Measurements from ENCODE around the gene ENOX2.

Gene ENOX2

DNA sequence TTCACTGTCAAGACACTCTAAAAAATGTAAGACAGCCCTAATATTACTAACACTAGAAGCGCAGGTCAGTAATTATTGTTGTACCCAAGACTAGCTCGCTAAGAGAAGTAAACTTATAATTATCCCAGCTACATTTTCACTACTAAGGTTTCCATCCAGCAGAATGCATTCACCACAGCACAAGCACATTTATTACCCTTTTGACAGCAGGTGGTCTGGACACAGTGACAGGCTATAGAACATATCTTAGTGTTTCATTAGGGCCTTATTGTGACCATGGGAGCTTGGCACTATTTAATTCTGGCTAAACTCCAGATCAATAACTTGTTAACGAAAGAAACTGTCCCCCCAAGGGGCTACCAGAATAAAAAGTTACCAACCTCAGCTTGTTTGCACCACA lies 237.7 kb downstream of the ENOX2 start:
- H3K27me3 ChIP-seq (ENCODE audit: control insufficient read depth, insufficient read depth, low read length, poor library complexity, severe bottlenecking) = no peaks in the 10 kb centered on the region
- no peaks in the 10 kb centered on the region for H3K9me3 ChIP-seq (ENCODE audit: control insufficient read depth, low read length)
- no peak overlapping the region for H3K27ac ChIP-seq (ENCODE audit: insufficient read depth, low read depth, low read length, poor library complexity, severe bottlenecking)
- H3K36me3 ChIP-seq (ENCODE audit: control insufficient read depth, insufficient read depth, low read length) = no peaks in the 10 kb centered on the region
- no peak overlapping the region for H3K4me3 ChIP-seq (ENCODE audit: insufficient read depth, low read depth, low read length)
- no peaks in the 10 kb centered on the region for H3K4me1 ChIP-seq (ENCODE audit: control insufficient read depth, insufficient read depth, low read length)
- WGBS, 2 experiments = 91 to 98% methylated on average over 3 of the region's 3 CpGs

- H3K27me3 ChIP-seq (ENCODE audit: control insufficient read depth, insufficient read depth, low read length, poor library complexity, severe bottlenecking) = no peaks in the 10 kb centered on the region
- no peaks in the 10 kb centered on the region for H3K36me3 ChIP-seq (ENCODE audit: control insufficient read depth, insufficient read depth, low read length)
- H3K4me1 ChIP-seq (ENCODE audit: control insufficient read depth, insufficient read depth, low read length) = no peaks in the 10 kb centered on the region
- H3K9me3 ChIP-seq (ENCODE audit: control insufficient read depth, low read length) = no peaks in the 10 kb centered on the region
- H3K4me3 ChIP-seq (ENCODE audit: insufficient read depth, low read depth, low read length) = no peak overlapping the region
- H3K27ac ChIP-seq (ENCODE audit: insufficient read depth, low read depth, low read length, poor library complexity, severe bottlenecking) = no peak overlapping the region
Measured at GRCh38 chrX:130658310-130658709, 244.7 kb downstream of the ENOX2 start.

- 87 to 93% methylated on average over 2 to 4 of the region's 4 CpGs for WGBS, 2 experiments
- Histone ChIP-seq H3K4me3 (ENCODE audit: insufficient read depth, low read depth, low read length) (no peak overlapping the region), H3K9me3 (ENCODE audit: control insufficient read depth, low read length) (no peaks in the 10 kb centered on the region), H3K27me3 (ENCODE audit: control insufficient read depth, insufficient read depth, low read length, poor library complexity, severe bottlenecking) (no peaks in the 10 kb centered on the region), H3K4me1 (ENCODE audit: control insufficient read depth, insufficient read depth, low read length) (no peaks in the 10 kb centered on the region), H3K27ac (ENCODE audit: insufficient read depth, low read depth, low read length, poor library complexity, severe bottlenecking) (no peak overlapping the region), H3K36me3 (ENCODE audit: control insufficient read depth, insufficient read depth, low read length) (no peaks in the 10 kb centered on the region)
Measured at GRCh38 chrX:130654409-130654950, 248.5 kb downstream of the ENOX2 start.

- Histone ChIP-seq H3K36me3 (ENCODE audit: control insufficient read depth, insufficient read depth, low read length) (no peaks in the 10 kb centered on the region), H3K9me3 (ENCODE audit: control insufficient read depth, low read length) (no peaks in the 10 kb centered on the region), H3K27ac (ENCODE audit: insufficient read depth, low read depth, low read length, poor library complexity, severe bottlenecking) (no peak overlapping the region), H3K27me3 (ENCODE audit: control insufficient read depth, insufficient read depth, low read length, poor library complexity, severe bottlenecking) (no peaks in the 10 kb centered on the region), H3K4me1 (ENCODE audit: control insufficient read depth, insufficient read depth, low read length) (no peaks in the 10 kb centered on the region), H3K4me3 (ENCODE audit: insufficient read depth, low read depth, low read length) (no peak overlapping the region)
- 89 to 96% methylated on average over 5 of the region's 6 CpGs for WGBS, 2 experiments
Measured at GRCh38 chrX:130652824-130653578, 250.0 kb downstream of the ENOX2 start.

DNA sequence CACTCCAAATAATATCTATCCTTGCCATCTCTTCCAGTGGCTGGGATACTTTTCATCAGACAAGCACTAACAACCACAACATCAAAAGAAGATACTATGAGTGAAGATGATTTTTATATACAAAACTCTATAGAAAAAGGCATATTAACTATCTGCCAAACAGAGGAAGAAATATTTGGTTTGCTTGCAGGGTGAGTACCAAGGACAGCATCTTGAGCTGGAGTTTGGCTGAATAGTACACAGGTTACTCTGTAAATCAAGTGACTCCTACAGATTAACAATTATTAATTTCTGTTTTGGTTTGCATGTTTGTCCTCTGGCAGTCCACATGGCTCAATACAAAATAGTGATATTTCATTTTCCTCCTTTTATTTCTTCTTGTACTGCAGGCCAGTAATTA lies 253.3 kb downstream of the ENOX2 start:
- H3K4me3 ChIP-seq (ENCODE audit: insufficient read depth, low read depth, low read length) = no peak overlapping the region
- no peak overlapping the region for H3K27ac ChIP-seq (ENCODE audit: insufficient read depth, low read depth, low read length, poor library complexity, severe bottlenecking)
- no peaks in the 10 kb centered on the region for H3K4me1 ChIP-seq (ENCODE audit: control insufficient read depth, insufficient read depth, low read length)
- no peaks in the 10 kb centered on the region for H3K27me3 ChIP-seq (ENCODE audit: control insufficient read depth, insufficient read depth, low read length, poor library complexity, severe bottlenecking)
- H3K36me3 ChIP-seq (ENCODE audit: control insufficient read depth, insufficient read depth, low read length) = no peaks in the 10 kb centered on the region
- no peaks in the 10 kb centered on the region for H3K9me3 ChIP-seq (ENCODE audit: control insufficient read depth, low read length)

DNA sequence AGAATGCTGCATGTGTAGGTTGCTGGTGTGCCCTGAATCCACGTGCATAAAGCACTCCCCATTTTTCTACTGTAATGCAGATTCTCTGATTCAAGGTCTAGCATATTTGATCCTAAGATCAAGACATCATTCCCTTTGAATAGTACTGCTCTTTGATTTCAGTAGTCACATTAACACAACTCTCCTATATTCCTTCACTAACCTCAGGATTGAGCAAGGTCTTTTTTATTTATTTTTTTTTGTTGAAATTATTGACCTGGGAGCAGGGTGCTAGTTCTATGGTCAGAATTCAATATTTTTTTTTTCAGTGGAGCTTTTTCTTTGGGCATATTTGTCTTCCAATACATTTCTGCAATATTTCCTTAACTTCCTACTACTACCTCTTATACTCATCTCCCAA lies 255.5 kb downstream of the ENOX2 start:
- no peaks in the 10 kb centered on the region for H3K9me3 ChIP-seq (ENCODE audit: control insufficient read depth, low read length)
- no peaks in the 10 kb centered on the region for H3K36me3 ChIP-seq (ENCODE audit: control insufficient read depth, insufficient read depth, low read length)
- H3K4me3 ChIP-seq (ENCODE audit: insufficient read depth, low read depth, low read length) = no peak overlapping the region
- no peaks in the 10 kb centered on the region for H3K4me1 ChIP-seq (ENCODE audit: control insufficient read depth, insufficient read depth, low read length)
- H3K27me3 ChIP-seq (ENCODE audit: control insufficient read depth, insufficient read depth, low read length, poor library complexity, severe bottlenecking) = no peaks in the 10 kb centered on the region
- no peak overlapping the region for H3K27ac ChIP-seq (ENCODE audit: insufficient read depth, low read depth, low read length, poor library complexity, severe bottlenecking)
- 83 to 93% methylated on average over 1 of the region's 1 CpG for WGBS, 2 experiments

DNA sequence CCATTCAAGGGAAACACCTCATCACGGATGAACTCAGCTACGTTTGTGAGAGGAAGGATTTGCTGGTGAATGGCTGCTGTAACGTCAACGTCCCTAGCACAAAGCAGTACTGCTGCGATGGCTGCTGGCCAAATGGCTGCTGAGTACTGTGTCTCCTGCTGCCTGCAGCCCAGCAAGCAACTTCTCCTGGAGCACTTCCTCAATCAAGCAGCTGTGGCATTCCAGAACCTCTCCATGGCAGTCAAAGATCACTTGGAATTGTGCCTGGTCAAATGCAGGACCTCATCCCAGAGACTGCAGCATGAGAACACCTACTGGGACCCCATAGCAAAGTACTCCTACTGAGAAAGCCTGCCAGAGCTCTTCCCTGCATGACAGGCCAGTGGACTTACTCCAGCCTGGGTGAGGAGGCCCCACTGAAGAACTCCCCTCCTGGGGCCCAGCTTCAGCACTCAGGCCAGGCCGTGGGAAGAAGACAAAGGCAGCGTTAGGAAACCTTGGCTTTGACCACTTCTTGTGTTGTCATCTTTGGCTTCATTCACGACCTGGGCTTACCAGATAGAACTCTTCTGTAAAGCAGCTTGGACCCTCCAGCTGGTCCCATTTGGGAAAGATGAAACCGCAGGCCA lies 256.9 kb downstream of the ENOX2 start:
- H3K4me1 ChIP-seq (ENCODE audit: control insufficient read depth, insufficient read depth, low read length) = no peaks in the 10 kb centered on the region
- H3K4me3 ChIP-seq (ENCODE audit: insufficient read depth, low read depth, low read length) = no peak overlapping the region
- no peaks in the 10 kb centered on the region for H3K27me3 ChIP-seq (ENCODE audit: control insufficient read depth, insufficient read depth, low read length, poor library complexity, severe bottlenecking)
- WGBS, 2 experiments = 88 to 95% methylated on average over 8 to 9 of the region's 9 CpGs
- H3K9me3 ChIP-seq (ENCODE audit: control insufficient read depth, low read length) = no peaks in the 10 kb centered on the region
- H3K27ac ChIP-seq (ENCODE audit: insufficient read depth, low read depth, low read length, poor library complexity, severe bottlenecking) = no peak overlapping the region
- no peaks in the 10 kb centered on the region for H3K36me3 ChIP-seq (ENCODE audit: control insufficient read depth, insufficient read depth, low read length)

DNA sequence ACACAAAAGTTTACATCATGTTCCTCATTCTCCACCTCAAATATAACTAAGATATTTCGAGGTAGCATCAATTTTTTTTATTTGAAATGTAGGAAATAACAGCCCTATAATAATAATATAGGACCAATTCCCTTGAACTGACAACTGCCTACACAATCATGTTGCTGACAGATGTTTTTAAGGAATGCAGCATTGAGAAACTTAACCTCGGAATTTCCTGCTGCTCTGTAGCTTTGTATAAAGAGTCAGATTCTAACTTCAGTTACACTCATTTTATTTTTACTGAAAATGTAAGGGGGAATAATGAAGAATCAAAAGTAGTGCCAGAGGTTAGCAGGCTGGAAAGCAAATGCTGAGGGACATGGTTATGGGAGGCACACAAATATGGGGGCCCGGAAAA lies 265.4 kb downstream of the ENOX2 start:
- Histone ChIP-seq H3K27ac (ENCODE audit: insufficient read depth, low read depth, low read length, poor library complexity, severe bottlenecking) (no peak overlapping the region), H3K36me3 (ENCODE audit: control insufficient read depth, insufficient read depth, low read length) (no peaks in the 10 kb centered on the region), H3K9me3 (ENCODE audit: control insufficient read depth, low read length) (no peaks in the 10 kb centered on the region), H3K27me3 (ENCODE audit: control insufficient read depth, insufficient read depth, low read length, poor library complexity, severe bottlenecking) (no peaks in the 10 kb centered on the region), H3K4me1 (ENCODE audit: control insufficient read depth, insufficient read depth, low read length) (no peaks in the 10 kb centered on the region), H3K4me3 (ENCODE audit: insufficient read depth, low read depth, low read length) (no peak overlapping the region)
- 86% methylated on average over 1 of the region's 3 CpGs; no CpG with 5 or more reads in 1 of the 2 experiments for WGBS, 2 experiments

GRCh38 chrX:130636277-130636676 lies 266.7 kb downstream of the ENOX2 start:
- Histone ChIP-seq H3K4me1 (ENCODE audit: control insufficient read depth, insufficient read depth, low read length) (no peaks in the 10 kb centered on the region), H3K4me3 (ENCODE audit: insufficient read depth, low read depth, low read length) (no peak overlapping the region), H3K27ac (ENCODE audit: insufficient read depth, low read depth, low read length, poor library complexity, severe bottlenecking) (no peak overlapping the region), H3K36me3 (ENCODE audit: control insufficient read depth, insufficient read depth, low read length) (no peaks in the 10 kb centered on the region), H3K9me3 (ENCODE audit: control insufficient read depth, low read length) (no peaks in the 10 kb centered on the region), H3K27me3 (ENCODE audit: control insufficient read depth, insufficient read depth, low read length, poor library complexity, severe bottlenecking) (no peaks in the 10 kb centered on the region)
- 88% methylated on average over 3 of the region's 3 CpGs; no CpG with 5 or more reads in 1 of the 2 experiments for WGBS, 2 experiments

DNA sequence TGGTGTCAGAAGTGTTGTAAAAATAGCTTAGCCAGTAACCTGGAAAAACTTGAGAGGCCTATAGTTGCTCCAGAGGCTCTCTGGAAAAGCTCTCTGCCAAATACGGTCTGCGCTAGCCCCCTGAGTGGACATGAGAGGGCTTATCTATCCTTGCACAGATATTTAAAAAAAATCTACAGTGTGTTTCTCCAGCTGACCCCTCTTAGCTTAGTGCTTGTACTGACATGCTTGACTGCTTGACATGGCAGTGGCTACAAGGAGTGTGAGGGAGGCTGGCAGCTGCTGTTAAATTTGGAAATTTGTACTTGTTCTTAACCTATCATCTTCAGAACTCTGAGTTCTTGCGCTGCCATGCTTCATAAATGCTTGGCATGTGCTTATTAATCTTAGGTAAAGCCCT lies 272.0 kb downstream of the ENOX2 start:
- Histone ChIP-seq H3K4me1 (ENCODE audit: control insufficient read depth, insufficient read depth, low read length) (peaks cover 5% of the 10 kb centered on the region), H3K36me3 (ENCODE audit: control insufficient read depth, insufficient read depth, low read length) (no peaks in the 10 kb centered on the region), H3K9me3 (ENCODE audit: control insufficient read depth, low read length) (no peaks in the 10 kb centered on the region), H3K4me3 (ENCODE audit: insufficient read depth, low read depth, low read length) (no peak overlapping the region), H3K27me3 (ENCODE audit: control insufficient read depth, insufficient read depth, low read length, poor library complexity, severe bottlenecking) (no peaks in the 10 kb centered on the region), H3K27ac (ENCODE audit: insufficient read depth, low read depth, low read length, poor library complexity, severe bottlenecking) (no peak overlapping the region)
- WGBS, 2 experiments = 97 to 98% methylated on average over 3 of the region's 3 CpGs

All from ectodermal cell (in vitro differentiated cells).